GM18498 (cell line): ENCODE measurements around the gene IRF2BPL.
A peak's percentile ranks its signal among the peaks of the same experiment; 100 is the strongest.

Experiments used
- ATAC-seq: cut with Tn5 transposase; IDR thresholded peaks from one replicate; pipeline ENCODE4 v1.9.1; 2021; ENCODE audit warnings: mild to moderate bottlenecking, moderate library complexity; ENCODE audit not compliant: unreplicated experiment

The IRF2BPL gene

DNA sequence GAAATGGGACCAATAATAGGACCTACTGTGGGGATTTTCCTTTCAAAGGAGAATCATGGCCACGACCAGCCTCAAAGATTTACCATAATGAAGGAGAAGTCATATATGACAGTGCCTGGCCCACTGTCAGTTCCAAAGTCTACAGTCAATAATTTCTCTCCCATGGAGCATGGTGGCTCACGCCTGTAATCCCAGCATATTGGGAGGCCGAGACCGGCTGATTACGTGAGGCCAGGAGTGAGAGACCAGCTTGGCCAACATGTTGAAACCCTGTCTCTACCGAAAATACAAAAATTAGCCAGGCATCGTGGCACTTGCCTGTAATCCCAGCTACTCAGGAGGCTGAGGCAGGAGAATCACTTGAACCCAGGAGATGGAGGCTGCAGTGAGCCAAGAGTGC, 13.8 kb downstream of the IRF2BPL start:
- no peak for ATAC-seq

DNA sequence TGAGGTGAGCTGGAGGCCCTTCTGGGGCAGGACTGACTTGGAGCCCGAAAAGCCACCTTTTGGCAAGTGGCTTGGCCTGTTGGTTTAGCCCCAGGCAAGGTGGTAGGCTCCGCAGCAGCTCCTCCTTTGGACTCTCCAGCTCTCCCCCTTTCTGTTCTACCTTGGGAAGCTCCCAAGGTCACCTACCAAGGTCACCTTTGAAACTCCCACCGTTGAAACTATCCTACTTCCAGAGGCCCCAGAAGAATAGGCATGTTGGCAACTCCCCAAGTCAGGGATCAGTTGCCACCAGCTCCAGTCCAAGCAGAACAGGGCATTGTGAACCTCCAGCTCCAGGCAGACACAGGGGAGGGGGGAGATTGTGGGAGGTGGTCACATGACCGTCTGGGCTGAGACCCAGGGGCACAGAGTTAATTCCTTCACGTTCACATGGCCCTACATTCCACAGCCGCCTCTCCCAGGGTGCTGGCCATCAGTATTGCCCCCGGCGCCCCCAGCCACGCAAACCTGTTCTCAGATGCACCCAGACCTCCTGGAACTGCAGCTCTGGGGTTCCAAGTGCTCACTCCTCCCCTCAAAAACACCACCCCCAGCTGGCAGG, 14.4 kb downstream of the IRF2BPL start:
- no peak for ATAC-seq

DNA sequence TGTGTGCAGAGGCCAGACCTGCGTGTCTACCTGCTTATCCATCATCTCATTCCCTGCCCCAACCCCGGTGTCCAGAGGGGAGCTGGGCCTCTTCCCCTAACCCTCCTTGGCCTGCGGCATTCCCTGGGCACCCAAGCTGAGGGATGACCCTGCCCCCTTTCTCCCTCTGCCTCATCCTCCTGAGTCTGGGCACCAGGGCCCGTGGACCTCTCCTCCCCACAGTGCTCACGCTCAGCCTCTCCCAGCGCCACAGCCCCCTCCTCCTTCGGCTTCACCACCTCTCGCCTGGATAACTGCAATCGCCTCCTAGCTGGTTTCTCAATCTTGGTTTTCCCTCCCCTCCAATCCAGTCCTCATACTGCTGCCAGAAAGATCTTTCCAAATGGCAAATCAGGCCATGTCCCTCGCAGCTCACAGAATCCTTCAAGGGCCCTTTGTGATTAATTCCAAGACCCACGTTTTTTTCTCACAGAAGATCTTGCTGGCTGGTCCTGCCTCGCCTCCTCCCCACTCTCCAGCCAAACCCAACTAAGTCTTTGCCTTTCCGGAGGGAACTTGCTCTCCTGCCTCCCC, 16.2 kb downstream of the IRF2BPL start:
- ATAC-seq: no peak

DNA sequence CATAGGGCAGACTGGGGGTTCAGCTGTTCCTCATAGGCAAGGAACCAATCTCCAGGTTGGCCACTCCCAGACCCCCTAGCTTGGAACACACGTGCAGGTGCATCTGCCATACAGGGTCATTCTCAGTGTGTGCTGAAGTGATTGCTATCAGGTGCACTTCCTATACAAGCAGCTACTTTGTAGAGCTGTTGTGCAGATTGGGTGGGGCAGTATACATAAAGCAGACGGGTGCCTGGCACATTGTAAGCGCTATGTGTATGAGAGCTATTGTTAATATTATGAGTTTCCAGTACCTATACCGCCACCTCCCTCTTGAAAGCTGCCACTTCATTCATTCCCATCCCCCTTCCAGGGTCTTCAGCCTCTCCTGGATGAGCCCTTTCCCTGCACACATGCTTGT, 17.3 kb downstream of the IRF2BPL start:
- ATAC-seq: no peak

- no peak for ATAC-seq
Measured at GRCh38 chr14:77009014-77009413, 19.5 kb downstream of the IRF2BPL start.

DNA sequence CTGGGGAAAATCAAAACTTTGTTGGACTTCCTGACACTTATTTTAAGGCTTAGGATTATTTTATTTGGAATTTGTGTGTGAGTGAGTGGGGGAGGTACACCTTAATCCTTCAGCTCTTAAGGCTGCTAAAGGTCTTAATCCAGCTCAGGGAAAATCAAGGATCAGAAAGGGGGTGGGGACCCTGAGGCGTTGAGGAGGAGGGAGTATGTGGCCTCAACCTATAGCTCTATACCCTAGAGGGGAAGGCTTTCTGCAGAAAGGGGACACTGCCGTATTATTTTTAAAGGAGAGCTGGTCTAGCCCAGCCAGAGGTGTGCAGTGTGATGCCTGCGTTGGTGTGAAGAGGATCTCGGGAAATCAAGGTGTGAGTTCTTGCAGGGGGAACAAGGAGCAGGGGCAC, 20.0 kb downstream of the IRF2BPL start:
- ATAC-seq: no peak

DNA sequence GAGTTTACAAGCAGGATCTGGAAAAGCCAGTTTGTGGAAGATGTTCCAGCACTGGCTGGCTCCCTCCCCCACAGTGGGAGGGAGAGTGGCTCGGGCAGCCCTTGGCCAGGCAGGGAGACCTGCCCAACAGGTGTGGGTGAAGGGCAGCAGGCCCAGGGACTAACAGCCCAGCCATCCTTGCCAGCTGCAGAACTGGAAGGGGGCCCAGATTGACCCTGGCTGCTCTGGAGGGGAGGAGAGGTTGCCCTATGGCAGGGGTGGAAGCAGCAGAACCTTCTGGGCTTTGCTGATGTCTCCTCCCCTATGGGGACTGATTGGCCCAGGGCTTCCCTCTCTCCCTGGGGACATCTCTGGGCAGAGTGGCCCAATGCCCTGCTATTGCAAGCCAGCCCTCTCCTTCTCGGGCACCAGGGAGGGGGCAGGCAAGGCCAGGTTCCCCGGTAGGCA, 20.5 kb downstream of the IRF2BPL start:
- ATAC-seq: no peak

GRCh38 chr14:77007183-77007974, 21.1 kb downstream of the IRF2BPL start:
- no peak for ATAC-seq

- ATAC-seq: no peak
Measured at GRCh38 chr14:77006132-77006531, 22.4 kb downstream of the IRF2BPL start.

DNA sequence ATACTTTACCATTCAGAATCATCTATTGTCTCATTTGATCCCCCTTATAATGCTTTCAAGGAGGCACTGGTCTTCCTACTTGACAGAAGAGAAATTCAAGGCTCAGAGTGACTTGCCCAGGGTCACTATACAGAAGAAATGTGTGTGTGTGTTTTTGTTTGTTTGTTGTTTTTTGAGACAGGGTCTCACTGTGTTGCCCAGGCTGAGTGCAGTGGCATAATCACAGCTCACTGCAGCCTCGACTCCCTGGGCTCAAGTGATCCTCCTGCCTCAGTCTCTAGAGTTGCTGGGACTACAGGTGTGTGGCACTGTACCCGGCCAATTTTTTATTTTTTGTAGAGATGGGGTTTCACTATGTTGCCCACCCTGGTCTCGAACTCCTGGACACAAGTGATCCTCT, 22.9 kb downstream of the IRF2BPL start:
- no peak for ATAC-seq

DNA sequence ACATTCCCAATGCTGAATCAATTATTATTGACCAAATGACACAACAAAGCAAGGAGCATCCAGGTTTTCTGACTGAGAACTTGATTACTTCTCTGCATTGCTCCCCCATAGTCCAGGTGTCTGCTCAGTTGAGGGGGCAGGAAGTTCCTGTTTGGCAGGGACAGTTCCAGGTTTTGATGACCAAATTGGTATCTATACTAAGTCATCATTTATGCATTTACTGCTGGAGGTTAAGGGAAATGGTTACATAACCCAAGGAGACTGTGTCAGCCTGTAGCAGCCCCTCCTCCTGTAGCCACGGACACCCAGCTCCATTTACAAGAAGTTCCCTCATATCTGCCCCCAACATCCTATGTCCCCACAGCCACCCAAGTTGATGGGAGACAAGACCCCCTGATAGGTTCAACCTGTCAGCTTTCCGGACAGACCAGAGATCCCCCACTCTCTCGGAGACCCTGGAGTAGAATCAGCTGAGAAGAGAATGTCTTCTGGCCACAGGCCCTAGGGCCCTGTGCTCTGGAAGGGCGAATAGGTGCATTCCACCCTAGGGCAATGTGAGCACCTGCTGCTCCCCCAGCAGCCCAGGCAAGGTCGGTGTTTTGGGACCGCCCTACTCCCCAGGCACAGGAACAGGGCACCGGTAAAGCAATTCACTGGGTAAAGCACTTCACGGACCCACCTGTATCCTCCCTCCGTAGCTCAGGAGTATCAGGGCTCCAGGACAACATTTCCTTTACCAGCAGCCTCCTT, 23.6 kb downstream of the IRF2BPL start:
- ATAC-seq: no peak

DNA sequence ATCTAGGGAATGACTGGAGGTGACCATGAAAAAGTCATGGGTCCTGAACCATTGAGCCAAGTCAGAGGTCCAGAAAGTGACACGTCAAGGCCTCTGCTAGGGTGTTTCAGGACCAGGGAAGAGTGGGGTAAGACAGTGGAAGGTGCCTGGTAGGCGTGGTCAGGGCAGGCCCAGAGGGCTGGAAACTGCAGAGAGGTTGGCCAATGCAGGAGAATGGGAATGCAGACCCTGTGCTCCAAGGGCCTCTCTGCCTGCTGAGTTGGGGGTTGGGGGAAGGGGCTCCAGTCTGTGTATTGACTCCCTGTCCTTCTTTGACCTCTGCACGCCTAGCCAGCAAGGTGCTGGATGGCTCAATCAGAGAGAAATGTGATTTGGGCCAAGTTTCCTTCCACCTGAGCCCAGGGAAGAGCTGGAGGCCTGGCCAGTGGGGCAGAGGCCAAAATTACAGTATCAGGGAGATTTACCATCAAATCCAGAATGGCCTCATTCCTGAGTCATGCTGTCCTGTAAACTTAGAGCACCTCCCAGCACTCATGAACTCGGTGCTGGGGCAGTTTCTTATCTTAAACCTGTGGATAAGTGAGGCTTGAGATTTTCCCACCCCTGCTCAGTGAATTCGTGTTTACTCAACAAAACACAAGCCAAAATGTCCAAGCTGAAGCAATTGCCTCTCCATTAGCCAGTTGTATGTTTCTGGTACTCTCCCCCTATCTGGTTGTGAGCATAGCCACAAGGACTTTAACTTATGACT, 24.4 kb downstream of the IRF2BPL start:
- no peak for ATAC-seq

GRCh38 chr14:77002889-77003288, 25.6 kb downstream of the IRF2BPL start:
- ATAC-seq: no peak

- no peak for ATAC-seq
Measured at GRCh38 chr14:77002335-77002734, 26.2 kb downstream of the IRF2BPL start.

DNA sequence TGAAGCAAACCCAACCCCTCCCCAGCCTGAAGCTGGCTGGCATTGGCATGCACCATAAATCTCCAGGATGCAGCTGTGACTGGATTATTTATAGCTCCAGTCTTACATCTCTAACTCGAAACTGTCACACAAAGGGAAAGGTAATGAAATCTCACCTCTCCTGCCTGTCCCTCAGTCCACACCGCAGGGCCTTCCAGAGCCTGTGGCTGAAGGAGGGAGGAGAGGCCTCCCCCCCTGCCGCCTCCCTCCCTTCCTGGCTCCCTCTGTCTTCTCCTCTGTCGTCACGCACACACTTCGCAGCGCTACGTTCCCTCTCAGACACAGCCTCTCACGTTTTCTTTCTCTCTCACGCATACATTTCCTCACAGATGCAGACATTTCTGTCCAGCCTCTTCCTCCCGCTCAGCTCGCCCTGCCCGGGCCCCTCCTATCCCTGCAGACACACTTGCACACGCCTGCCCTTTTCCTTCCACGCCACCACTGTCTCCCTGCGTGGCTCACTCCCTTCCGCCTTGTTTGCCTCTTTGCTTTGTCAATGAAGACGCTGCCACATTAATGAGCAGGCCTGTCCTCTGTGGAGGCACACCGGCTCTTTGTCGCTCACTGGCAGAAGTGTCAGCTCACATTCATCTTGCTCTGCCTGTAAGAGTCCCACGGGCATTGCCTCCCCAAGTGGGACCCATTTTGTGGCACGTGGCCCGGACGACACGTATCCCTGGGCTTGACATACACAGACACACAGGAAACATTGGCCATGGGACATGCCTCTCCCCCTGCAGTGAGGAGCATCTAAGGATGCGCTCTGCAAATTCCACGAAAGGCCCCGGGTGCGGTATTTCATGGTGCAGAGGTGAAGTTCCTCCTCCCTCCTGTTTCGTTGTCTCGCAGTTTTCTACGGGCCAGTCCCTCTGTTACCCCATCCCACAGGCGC, 27.9 kb downstream of the IRF2BPL start:
- peak; percentile 45 for ATAC-seq

- no peak for ATAC-seq
Measured at GRCh38 chr14:76998910-76999309, 29.6 kb downstream of the IRF2BPL start.

GRCh38 chr14:76997257-76997970, 31.1 kb downstream of the IRF2BPL start:
- no peak for ATAC-seq

DNA sequence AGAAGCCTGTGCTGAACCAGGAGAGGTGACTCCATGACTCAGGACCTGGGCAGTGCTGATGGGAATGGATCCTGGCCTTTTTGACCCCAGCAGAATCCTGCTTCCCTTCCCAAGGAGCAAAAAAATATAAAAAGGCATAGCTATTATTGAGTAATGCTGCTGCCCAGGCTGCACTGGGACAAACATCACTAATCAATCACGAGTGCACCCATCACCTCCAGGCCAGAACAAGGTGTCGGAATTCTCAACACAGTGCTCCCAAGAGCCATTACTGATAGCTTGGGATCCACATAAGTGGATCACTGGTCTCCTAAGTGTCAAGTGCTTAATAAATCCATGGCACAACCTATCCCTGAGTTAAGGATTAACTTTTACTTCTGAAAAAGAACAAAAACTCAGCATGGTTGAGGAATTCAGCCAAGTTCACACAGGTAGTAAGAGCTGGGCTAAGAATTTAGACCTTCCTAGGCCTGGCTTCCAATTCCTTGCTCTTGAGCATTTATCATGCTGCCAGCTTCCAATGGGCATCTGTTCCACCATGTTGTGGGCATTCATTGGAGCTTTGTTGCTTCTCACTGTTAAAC, 31.9 kb downstream of the IRF2BPL start:
- no peak for ATAC-seq
